IPS-11a (cell line): Measurements from ENCODE around the gene ABCG4.
"Not testable (repeated sequence)": the region's sequence is repeated elsewhere in the genome, so short reads cannot be mapped to it uniquely, and the experiment has no call there.

Experiments used
- H3K4me3 ChIP-seq: one replicate; pipeline ENCODE4 v1.5.1; 2013; ENCODE audit warnings: low read depth, low read length, control low read depth

ABCG4 gene

GRCh38 chr11:119180729-119181676, 32.2 kb downstream of the ABCG4 start:
- no peak overlapping the region for H3K4me3 ChIP-seq

GRCh38 chr11:119181677-119182412, 33.0 kb downstream of the ABCG4 start:
- no peak overlapping the region for H3K4me3 ChIP-seq

GRCh38 chr11:119184399-119184798, 35.5 kb downstream of the ABCG4 start:
- not testable (repeated sequence) for H3K4me3 ChIP-seq

- no peak overlapping the region for H3K4me3 ChIP-seq
These were observed 37.3 kb downstream of the ABCG4 start for GRCh38 chr11:119185981-119186634.

GRCh38 chr11:119187123-119187892, 38.5 kb downstream of the ABCG4 start:
- H3K4me3 ChIP-seq: no peak overlapping the region

- no peak overlapping the region for H3K4me3 ChIP-seq
These were observed 39.2 kb downstream of the ABCG4 start for GRCh38 chr11:119188067-119188466.

- no peak overlapping the region for H3K4me3 ChIP-seq
These were observed 40.0 kb downstream of the ABCG4 start for GRCh38 chr11:119188887-119189286.

- no peak overlapping the region for H3K4me3 ChIP-seq
These were observed 40.5 kb downstream of the ABCG4 start for GRCh38 chr11:119189393-119189792.

GRCh38 chr11:119190531-119190930, 41.7 kb downstream of the ABCG4 start:
- no peak overlapping the region for H3K4me3 ChIP-seq

- not testable (repeated sequence) for H3K4me3 ChIP-seq
These were observed 42.4 kb downstream of the ABCG4 start for GRCh38 chr11:119191265-119191664.

- H3K4me3 ChIP-seq: no peak overlapping the region
These were observed 43.3 kb downstream of the ABCG4 start for GRCh38 chr11:119192111-119192510.

GRCh38 chr11:119193001-119193400, 44.1 kb downstream of the ABCG4 start:
- no peak overlapping the region for H3K4me3 ChIP-seq

GRCh38 chr11:119193626-119194025, 44.8 kb downstream of the ABCG4 start:
- H3K4me3 ChIP-seq: no peak overlapping the region

GRCh38 chr11:119194811-119195440, 46.1 kb downstream of the ABCG4 start:
- H3K4me3 ChIP-seq: no peak overlapping the region

GRCh38 chr11:119195680-119196079, 46.8 kb downstream of the ABCG4 start:
- H3K4me3 ChIP-seq: no peak overlapping the region

- no peak overlapping the region for H3K4me3 ChIP-seq
These were observed 48.1 kb downstream of the ABCG4 start for GRCh38 chr11:119196833-119197483.

- H3K4me3 ChIP-seq: no peak overlapping the region
These were observed 50.1 kb downstream of the ABCG4 start for GRCh38 chr11:119198925-119199324.

- not testable (repeated sequence) for H3K4me3 ChIP-seq
These were observed 52.4 kb downstream of the ABCG4 start for GRCh38 chr11:119201236-119201635.

- no peak overlapping the region for H3K4me3 ChIP-seq
These were observed 53.7 kb downstream of the ABCG4 start for GRCh38 chr11:119202554-119202953.

GRCh38 chr11:119204066-119204465, 55.2 kb downstream of the ABCG4 start:
- H3K4me3 ChIP-seq: no peak overlapping the region
